ENCODE results near the gene ADCK1. TPM values are rescaled to one million over a fixed set of nuclear protein-coding genes. Genes with fewer than 3 reads are reported as not detected.

Gene ADCK1
- total RNA-seq, 1 donor from 2014 or later: 6.2 TPM

GRCh38 chr14:77890873-77891272 lies 91.0 kb downstream of the ADCK1 start:
- TF ChIP-seq CTCF (IDR thresholded peaks at IDR 0.05; ENCODE audit: unreplicated experiment): no peak
- no peaks in the 10 kb centered on the region for H3K9me3 Mint-ChIP-seq (ENCODE audit: unreplicated experiment)
- no peak overlapping the region for H3K27ac Mint-ChIP-seq (ENCODE audit: unreplicated experiment)
- no peak for DNase-seq (ENCODE audit: low spot score)
- H3K4me1 Mint-ChIP-seq (ENCODE audit: unreplicated experiment): no peaks in the 10 kb centered on the region
- H3K4me3 Mint-ChIP-seq (ENCODE audit: unreplicated experiment): no peak overlapping the region
- H3K36me3 Mint-ChIP-seq (ENCODE audit: low read depth, unreplicated experiment): peaks cover 12% of the 10 kb centered on the region
- peaks cover 7% of the 10 kb centered on the region for H3K27me3 Mint-ChIP-seq (ENCODE audit: unreplicated experiment)

- Mint-ChIP-seq H3K4me1 (ENCODE audit: unreplicated experiment) (no peaks in the 10 kb centered on the region), H3K27me3 (ENCODE audit: unreplicated experiment) (peaks cover 2% of the 10 kb centered on the region), H3K27ac (ENCODE audit: unreplicated experiment) (no peak overlapping the region), H3K9me3 (ENCODE audit: unreplicated experiment) (no peaks in the 10 kb centered on the region), H3K4me3 (ENCODE audit: unreplicated experiment) (no peak overlapping the region), H3K36me3 (ENCODE audit: low read depth, unreplicated experiment) (peaks cover 12% of the 10 kb centered on the region)
- TF ChIP-seq CTCF (IDR thresholded peaks at IDR 0.05; ENCODE audit: unreplicated experiment): no peak
- DNase-seq (ENCODE audit: low spot score): no peak
Measured at GRCh38 chr14:77892381-77892871, 92.5 kb downstream of the ADCK1 start.

GRCh38 chr14:77892890-77893484 lies 93.1 kb downstream of the ADCK1 start:
- H3K4me1 Mint-ChIP-seq (ENCODE audit: unreplicated experiment): no peaks in the 10 kb centered on the region

GRCh38 chr14:77897374-77897773 lies 97.5 kb downstream of the ADCK1 start:
- H3K27ac Mint-ChIP-seq (ENCODE audit: unreplicated experiment): no peak overlapping the region
- no peaks in the 10 kb centered on the region for H3K4me1 Mint-ChIP-seq (ENCODE audit: unreplicated experiment)
- TF ChIP-seq CTCF (IDR thresholded peaks at IDR 0.05; ENCODE audit: unreplicated experiment): no peak
- no peak overlapping the region for H3K4me3 Mint-ChIP-seq (ENCODE audit: unreplicated experiment)
- DNase-seq (ENCODE audit: low spot score): no peak
- no peaks in the 10 kb centered on the region for H3K27me3 Mint-ChIP-seq (ENCODE audit: unreplicated experiment)
- no peaks in the 10 kb centered on the region for H3K9me3 Mint-ChIP-seq (ENCODE audit: unreplicated experiment)
- H3K36me3 Mint-ChIP-seq (ENCODE audit: low read depth, unreplicated experiment): no peaks in the 10 kb centered on the region

More at GRCh38 chr14:77892890-77893484, 93.1 kb downstream of the ADCK1 start:
- H3K9me3 Mint-ChIP-seq (ENCODE audit: unreplicated experiment): no peaks in the 10 kb centered on the region
- H3K4me3 Mint-ChIP-seq (ENCODE audit: unreplicated experiment): no peak overlapping the region
- no peak overlapping the region for H3K27ac Mint-ChIP-seq (ENCODE audit: unreplicated experiment)
- DNase-seq (ENCODE audit: low spot score): no peak
- no peak for TF ChIP-seq CTCF (IDR thresholded peaks at IDR 0.05; ENCODE audit: unreplicated experiment)
- peaks cover 7% of the 10 kb centered on the region for H3K36me3 Mint-ChIP-seq (ENCODE audit: low read depth, unreplicated experiment)
- H3K27me3 Mint-ChIP-seq (ENCODE audit: unreplicated experiment): no peaks in the 10 kb centered on the region

- Mint-ChIP-seq H3K36me3 (ENCODE audit: low read depth, unreplicated experiment) (no peaks in the 10 kb centered on the region), H3K4me1 (ENCODE audit: unreplicated experiment) (peaks cover 2% of the 10 kb centered on the region), H3K27ac (ENCODE audit: unreplicated experiment) (no peak overlapping the region), H3K4me3 (ENCODE audit: unreplicated experiment) (no peak overlapping the region), H3K27me3 (ENCODE audit: unreplicated experiment) (peaks cover 1% of the 10 kb centered on the region), H3K9me3 (ENCODE audit: unreplicated experiment) (no peaks in the 10 kb centered on the region)
- DNase-seq (ENCODE audit: low spot score): no peak
- TF ChIP-seq CTCF (IDR thresholded peaks at IDR 0.05; ENCODE audit: unreplicated experiment): no peak
Measured at GRCh38 chr14:77902811-77903210, 102.9 kb downstream of the ADCK1 start.

Data from endothelial cell (in vitro differentiated cells).